ENCODE results near the gene RNPEP.

Gene RNPEP

DNA sequence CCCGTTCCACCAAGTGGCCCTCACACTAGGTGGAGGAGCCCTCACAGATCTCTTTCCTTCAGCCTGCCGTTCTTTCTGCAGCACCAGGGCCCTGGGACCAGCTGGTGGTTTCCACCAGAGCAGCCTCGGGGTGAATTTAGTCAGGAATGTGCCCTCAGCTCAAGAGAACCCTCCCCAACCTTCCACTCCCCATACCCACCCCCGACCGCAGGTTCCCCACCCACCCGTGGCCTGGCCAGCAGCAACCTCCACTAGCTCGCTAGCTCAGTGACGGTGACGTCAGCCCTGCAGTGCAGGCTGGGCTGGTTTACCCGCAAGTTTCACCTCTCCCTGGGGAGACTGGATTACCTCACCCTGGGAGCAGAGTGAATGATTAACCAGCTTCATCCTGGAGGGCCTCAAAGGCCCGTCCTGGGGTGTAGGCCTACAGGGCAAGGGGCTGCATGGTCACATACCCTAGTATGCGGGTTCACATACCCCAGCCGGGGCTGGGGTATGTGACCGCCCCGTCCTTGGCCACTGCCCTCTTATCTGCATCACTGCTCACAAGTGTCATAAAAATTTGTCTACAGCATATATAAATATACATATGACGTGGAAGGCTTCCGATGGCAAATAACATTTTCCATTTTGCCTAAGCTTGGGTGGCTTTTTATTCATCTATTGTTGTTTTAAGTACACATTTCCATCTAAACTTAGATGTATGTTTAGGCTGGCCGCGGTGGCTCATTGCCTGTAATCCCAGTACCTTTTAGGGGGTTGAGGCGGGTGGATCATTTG lies 52.4 kb downstream of the RNPEP start:
- Histone ChIP-seq H3K9me3 (ENCODE audit: low read length) (no peaks in the 10 kb centered on the region), H3K4me2 (ENCODE audit: low read length) (no peak overlapping the region), H2AFZ (ENCODE audit: low read length) (no peak overlapping the region), H3K27ac (ENCODE audit: low read depth, low read length, poor library complexity, severe bottlenecking) (no peak overlapping the region), H3K79me2 (ENCODE audit: insufficient read depth, low read length) (no peaks in the 10 kb centered on the region), H3K4me3 (ENCODE audit: low read depth, low read length, poor library complexity, severe bottlenecking) (no peak overlapping the region), H3K27me3 (ENCODE audit: insufficient read depth, low read length) (no peaks in the 10 kb centered on the region), H3K9me2 (ENCODE audit: low read depth, low read length) (no peaks in the 10 kb centered on the region), H3K9ac (ENCODE audit: low read length) (no peak overlapping the region), H3K36me3 (ENCODE audit: insufficient read depth, low read length) (no peaks in the 10 kb centered on the region), H3K4me1 (ENCODE audit: insufficient read depth, low read length, severe bottlenecking) (no peaks in the 10 kb centered on the region), H3F3A (ENCODE audit: insufficient read depth, low read length) (no peaks in the 10 kb centered on the region), H4K20me1 (ENCODE audit: insufficient read depth, low read length) (no peaks in the 10 kb centered on the region)
- TF ChIP-seq, protein P1, sequence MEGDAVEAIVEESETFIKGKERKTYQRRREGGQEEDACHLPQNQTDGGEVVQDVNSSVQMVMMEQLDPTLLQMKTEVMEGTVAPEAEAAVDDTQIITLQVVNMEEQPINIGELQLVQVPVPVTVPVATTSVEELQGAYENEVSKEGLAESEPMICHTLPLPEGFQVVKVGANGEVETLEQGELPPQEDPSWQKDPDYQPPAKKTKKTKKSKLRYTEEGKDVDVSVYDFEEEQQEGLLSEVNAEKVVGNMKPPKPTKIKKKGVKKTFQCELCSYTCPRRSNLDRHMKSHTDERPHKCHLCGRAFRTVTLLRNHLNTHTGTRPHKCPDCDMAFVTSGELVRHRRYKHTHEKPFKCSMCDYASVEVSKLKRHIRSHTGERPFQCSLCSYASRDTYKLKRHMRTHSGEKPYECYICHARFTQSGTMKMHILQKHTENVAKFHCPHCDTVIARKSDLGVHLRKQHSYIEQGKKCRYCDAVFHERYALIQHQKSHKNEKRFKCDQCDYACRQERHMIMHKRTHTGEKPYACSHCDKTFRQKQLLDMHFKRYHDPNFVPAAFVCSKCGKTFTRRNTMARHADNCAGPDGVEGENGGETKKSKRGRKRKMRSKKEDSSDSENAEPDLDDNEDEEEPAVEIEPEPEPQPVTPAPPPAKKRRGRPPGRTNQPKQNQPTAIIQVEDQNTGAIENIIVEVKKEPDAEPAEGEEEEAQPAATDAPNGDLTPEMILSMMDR (IDR thresholded peaks at IDR 0.05; ENCODE audit: low read length) = no peak
- no peak for TF ChIP-seq EZH2 (IDR thresholded peaks at IDR 0.05; ENCODE audit: borderline replicate concordance, low read length)

DNA sequence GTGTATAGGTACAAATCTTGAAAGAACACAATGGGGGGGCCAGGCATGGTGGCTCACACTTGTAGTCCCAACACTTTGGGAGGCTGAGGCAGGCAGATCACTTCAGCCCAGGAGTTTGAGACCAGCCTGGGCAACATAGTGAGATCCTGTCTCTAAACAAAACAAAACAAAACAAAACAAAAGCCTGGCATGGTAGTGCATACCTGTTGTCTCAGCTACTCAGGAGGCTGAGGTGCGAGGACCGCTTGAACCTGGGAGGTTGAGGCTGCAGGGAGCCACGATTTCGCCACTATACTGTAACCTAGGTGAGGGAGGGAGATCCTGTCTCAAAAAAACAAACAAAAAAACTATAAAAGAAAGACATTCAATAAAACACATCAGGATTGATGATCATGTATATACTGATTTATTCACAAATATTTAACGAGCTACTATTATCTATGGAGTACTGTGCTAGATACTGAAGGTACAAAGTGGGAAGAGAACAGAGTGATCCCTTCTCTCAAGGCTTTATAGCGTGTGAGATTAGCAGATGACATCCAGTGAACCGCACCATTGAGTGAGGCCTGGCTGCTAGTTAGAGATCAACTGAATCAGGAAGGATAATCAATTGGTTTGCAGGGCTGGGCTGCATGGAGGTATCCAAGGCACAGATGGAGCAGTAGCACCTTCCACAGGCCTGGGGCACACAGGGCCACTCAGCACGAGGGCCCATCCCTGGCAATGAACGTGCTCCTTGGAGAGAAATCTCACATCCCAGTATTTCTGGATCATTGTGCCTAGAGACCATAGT lies 54.3 kb downstream of the RNPEP start:
- Histone ChIP-seq H3K4me2 (ENCODE audit: low read length) (no peak overlapping the region), H2AFZ (ENCODE audit: low read length) (no peak overlapping the region), H3K79me2 (ENCODE audit: insufficient read depth, low read length) (no peaks in the 10 kb centered on the region), H3F3A (ENCODE audit: insufficient read depth, low read length) (no peaks in the 10 kb centered on the region), H3K27ac (ENCODE audit: low read depth, low read length, poor library complexity, severe bottlenecking) (no peak overlapping the region), H3K36me3 (ENCODE audit: insufficient read depth, low read length) (no peaks in the 10 kb centered on the region), H3K9me2 (ENCODE audit: low read depth, low read length) (no peaks in the 10 kb centered on the region), H3K4me1 (ENCODE audit: insufficient read depth, low read length, severe bottlenecking) (no peaks in the 10 kb centered on the region), H3K27me3 (ENCODE audit: insufficient read depth, low read length) (no peaks in the 10 kb centered on the region), H3K4me3 (ENCODE audit: low read depth, low read length, poor library complexity, severe bottlenecking) (no peak overlapping the region), H4K20me1 (ENCODE audit: insufficient read depth, low read length) (no peaks in the 10 kb centered on the region), H3K9ac (ENCODE audit: low read length) (no peak overlapping the region), H3K9me3 (ENCODE audit: low read length) (no peaks in the 10 kb centered on the region)
- TF ChIP-seq, protein P1 (IDR thresholded peaks at IDR 0.05; ENCODE audit: low read length) = no peak
- no peak for TF ChIP-seq EZH2 (IDR thresholded peaks at IDR 0.05; ENCODE audit: borderline replicate concordance, low read length)

DNA sequence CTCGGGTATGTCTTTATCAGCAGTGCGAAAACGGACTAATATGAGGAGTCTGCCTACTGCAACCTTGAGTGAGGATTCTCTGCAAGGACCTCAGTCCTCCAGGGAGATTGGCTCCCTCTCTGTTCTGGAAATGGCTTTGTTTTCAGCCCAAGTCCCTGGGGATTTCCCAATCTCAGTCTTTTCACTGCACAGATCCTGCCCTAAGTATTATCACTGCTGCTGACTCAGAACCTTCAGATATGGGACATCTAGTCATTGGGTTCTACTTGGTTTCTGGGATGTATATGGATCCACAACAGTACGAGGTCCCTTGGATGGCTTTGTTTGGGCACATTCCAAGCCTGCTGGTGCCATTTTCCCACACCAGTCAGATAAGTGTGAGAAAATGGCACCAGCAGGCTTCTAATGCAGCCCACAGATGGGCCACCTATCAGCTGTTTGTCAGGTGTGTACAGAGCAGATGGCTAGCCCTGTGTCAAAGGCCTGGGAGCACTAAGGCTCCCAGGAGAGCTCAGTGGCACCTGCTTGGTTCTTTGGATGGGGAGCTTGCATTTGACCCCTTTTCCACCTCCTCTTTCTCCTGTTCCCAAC lies 55.4 kb downstream of the RNPEP start:
- no peaks in the 10 kb centered on the region for H3K36me3 ChIP-seq (ENCODE audit: insufficient read depth, low read length)
- H3K4me3 ChIP-seq (ENCODE audit: low read depth, low read length, poor library complexity, severe bottlenecking) = no peak overlapping the region
- H3K9me3 ChIP-seq (ENCODE audit: low read length) = no peaks in the 10 kb centered on the region
- no peak overlapping the region for H3K27ac ChIP-seq (ENCODE audit: low read depth, low read length, poor library complexity, severe bottlenecking)
- H2AFZ ChIP-seq (ENCODE audit: low read length) = no peak overlapping the region
- no peaks in the 10 kb centered on the region for H3K4me1 ChIP-seq (ENCODE audit: insufficient read depth, low read length, severe bottlenecking)
- no peak overlapping the region for H3K9ac ChIP-seq (ENCODE audit: low read length)
- no peaks in the 10 kb centered on the region for H3F3A ChIP-seq (ENCODE audit: insufficient read depth, low read length)
- no peak overlapping the region for H3K4me2 ChIP-seq (ENCODE audit: low read length)
- no peaks in the 10 kb centered on the region for H3K9me2 ChIP-seq (ENCODE audit: low read depth, low read length)
- no peaks in the 10 kb centered on the region for H3K27me3 ChIP-seq (ENCODE audit: insufficient read depth, low read length)
- no peaks in the 10 kb centered on the region for H4K20me1 ChIP-seq (ENCODE audit: insufficient read depth, low read length)
- TF ChIP-seq, protein P1 (IDR thresholded peaks at IDR 0.05; ENCODE audit: low read length) = no peak
- no peak for TF ChIP-seq EZH2 (IDR thresholded peaks at IDR 0.05; ENCODE audit: borderline replicate concordance, low read length)
- H3K79me2 ChIP-seq (ENCODE audit: insufficient read depth, low read length) = no peaks in the 10 kb centered on the region
